SK-N-SH treated with all-trans-retinoic acid at 6 μM for 48 hours (cell line): ENCODE results near the gene LSS.

ENCODE experiments used
- BACH2 ChIP-seq: fragments of 250-450 bp; sonication (Bioruptor Pico); IDR thresholded peaks from 2 replicates; pipeline ENCODE4 v1.9.0; 2021; ENCODE audit warnings: mild to moderate bottlenecking, borderline replicate concordance
- CSRNP3 ChIP-seq: fragments of 250-450 bp; sonication (Bioruptor Pico); IDR thresholded peaks from 2 replicates; pipeline ENCODE4 v1.5.1; 2021; ENCODE audit warnings: mild to moderate bottlenecking, moderate library complexity
- OSR1 ChIP-seq: fragments of 250-450 bp; sonication (Bioruptor Pico); IDR thresholded peaks from 2 replicates; pipeline ENCODE4 v1.8.0; 2022; ENCODE audit warnings: moderate library complexity, mild to moderate bottlenecking, inconsistent platforms
- PPARA ChIP-seq: fragments of 250-450 bp; sonication (Bioruptor Pico); IDR thresholded peaks from 2 replicates; pipeline ENCODE4 v1.5.0; 2020; ENCODE audit warnings: mild to moderate bottlenecking, borderline replicate concordance
- TOX ChIP-seq: fragments of 250-450 bp; sonication (Bioruptor Pico); IDR thresholded peaks from 2 replicates; pipeline ENCODE4 v1.8.0; 2021; ENCODE audit warnings: mild to moderate bottlenecking, moderate library complexity, borderline replicate concordance
- ZFP3 ChIP-seq: fragments of 250-450 bp; sonication (Bioruptor Pico); IDR thresholded peaks from 2 replicates; pipeline ENCODE4 v1.5.0; 2020; ENCODE audit warnings: mild to moderate bottlenecking, moderate library complexity
- ZNF70 ChIP-seq: fragments of 450-650 bp; formaldehyde crosslinking; IDR thresholded peaks from 2 replicates; pipeline ENCODE4 v1.5.0; 2020; ENCODE audit warnings: mild to moderate bottlenecking, moderate library complexity

LSS gene

GRCh38 chr21:46138383-46138970 lies 90.1 kb downstream of the LSS start (continued):
- TF ChIP-seq ZFP3 (no peak), BACH2 (CRISPR knock-in tag) (no peak), TOX (no peak), OSR1 (no peak), CSRNP3 (no peak), ZNF70 (CRISPR knock-in tag) (no peak), PPARA (CRISPR knock-in tag) (no peak)
